NCI-H2196 treated with DMSO at 0.1 percent for 48 hours (cell line): Measurements from ENCODE around the gene TBC1D3B.
"Not testable (repeated sequence)": the region's sequence is repeated elsewhere in the genome, so short reads cannot be mapped to it uniquely, and the experiment has no call there.

Experiments
- DNase-seq: peaks from one replicate; lab custom pipeline; 2025; ENCODE audit not compliant: unreplicated experiment; lab: John Stamatoyannopoulos, UW

TBC1D3B gene

DNA sequence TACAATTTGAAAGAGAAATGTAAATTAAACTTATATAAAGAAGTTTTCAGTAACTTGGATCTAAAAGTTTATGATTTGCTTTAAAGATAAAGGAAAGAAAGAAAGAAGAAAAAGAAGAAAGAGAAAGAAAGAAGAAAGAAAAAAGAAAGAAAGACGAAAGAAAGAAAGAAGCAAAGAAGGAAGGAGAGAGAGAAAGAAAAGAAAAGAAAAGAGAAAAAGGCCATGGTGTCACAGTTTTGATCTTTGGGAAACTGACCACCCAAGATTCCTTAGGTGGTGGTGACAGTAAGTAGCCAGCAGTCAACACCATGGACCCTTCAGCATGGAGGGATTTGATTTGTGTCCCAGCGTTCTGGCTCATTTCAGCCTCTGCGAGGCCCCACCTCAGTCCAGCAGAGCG, 24.7 kb upstream of the TBC1D3B start:
- not testable (repeated sequence) for DNase-seq

GRCh38 chr17:36198831-36199465, 22.5 kb upstream of the TBC1D3B start:
- no peak for DNase-seq

GRCh38 chr17:36197387-36197703, 20.9 kb upstream of the TBC1D3B start:
- DNase-seq, result no peak

DNA sequence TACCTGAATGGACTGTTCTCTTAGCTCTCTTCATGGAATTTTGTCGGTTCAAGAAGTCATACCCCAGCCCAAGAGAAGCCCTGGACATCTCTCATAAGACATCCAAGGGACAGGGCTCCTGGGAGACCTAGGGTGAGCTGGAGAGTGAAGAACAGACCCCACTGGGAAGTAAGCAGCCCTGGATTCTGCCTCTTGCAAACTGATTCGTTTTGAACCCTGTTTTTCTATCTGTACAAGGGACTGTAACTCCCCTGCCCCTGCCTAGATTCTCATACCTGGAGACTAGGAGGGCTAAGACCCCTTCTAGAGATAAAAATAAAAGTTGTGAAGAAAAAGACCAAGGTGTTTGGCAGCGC, 19.7 kb upstream of the TBC1D3B start:
- no peak for DNase-seq

DNA sequence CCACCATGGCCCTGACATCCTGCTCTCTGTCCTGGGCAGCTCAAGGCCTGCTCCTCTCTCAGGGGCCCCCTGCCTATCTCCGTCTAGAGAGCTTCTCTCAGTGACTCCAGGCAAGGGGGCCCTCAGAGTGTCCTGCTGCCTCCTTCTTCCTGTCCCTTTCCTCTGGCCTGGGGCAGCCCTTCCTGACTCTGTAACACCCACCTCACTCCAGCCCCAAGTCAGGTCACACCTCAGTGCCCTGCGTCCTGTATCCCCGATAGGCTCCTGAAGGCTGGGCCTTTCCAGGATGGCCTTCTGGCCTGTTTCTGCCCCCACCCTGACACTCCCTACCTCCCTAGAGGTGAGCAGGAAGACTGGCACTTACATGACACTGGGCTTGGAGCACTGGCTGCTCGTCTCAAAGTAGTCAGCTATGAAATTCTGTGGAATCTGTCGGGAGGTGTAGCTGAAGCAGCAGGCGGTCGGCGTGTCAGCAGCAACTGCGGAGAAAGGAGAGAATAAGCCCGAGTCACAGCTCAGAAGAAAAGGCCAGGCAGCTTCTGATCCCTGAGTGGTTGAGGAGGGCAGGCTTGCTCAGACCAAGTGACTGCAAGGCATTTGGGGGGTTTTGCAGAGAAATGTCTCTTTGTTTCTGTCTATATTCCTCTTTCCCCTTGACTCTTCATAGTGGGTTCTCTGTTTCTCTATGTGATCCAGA, 19.1 kb upstream of the TBC1D3B start:
- DNase-seq, result no peak

DNA sequence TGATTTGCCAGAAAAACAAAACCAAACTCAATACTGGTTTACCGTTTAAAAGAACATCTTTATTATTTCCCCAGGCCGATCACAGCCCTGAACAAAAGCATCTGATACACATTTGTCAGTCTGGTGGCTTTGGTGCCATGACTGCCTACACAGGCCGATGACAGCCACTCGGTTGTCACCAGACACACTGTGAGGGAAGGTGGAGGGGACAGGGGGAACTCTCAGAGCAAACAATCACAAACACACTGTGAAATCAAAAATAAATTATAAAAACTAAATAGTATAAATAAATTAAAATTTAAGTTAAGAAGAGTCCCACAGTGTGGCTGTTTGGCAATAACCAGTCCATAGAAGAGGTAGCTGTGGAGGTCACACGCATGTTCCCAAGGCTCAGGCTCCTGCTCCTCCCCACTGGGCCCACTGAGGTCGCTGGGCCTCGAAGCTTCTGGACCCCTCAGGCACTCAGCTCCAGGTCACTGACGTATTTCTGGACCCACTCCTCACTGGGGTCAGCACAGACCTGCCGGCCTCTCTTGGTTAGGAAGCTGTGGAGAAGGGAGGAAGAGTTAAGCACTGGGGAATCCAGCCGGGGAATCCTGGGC, 18.5 kb upstream of the TBC1D3B start:
- not testable (repeated sequence) for DNase-seq

GRCh38 chr17:36194147-36194831, 17.9 kb upstream of the TBC1D3B start:
- DNase-seq, result not testable (repeated sequence)

DNA sequence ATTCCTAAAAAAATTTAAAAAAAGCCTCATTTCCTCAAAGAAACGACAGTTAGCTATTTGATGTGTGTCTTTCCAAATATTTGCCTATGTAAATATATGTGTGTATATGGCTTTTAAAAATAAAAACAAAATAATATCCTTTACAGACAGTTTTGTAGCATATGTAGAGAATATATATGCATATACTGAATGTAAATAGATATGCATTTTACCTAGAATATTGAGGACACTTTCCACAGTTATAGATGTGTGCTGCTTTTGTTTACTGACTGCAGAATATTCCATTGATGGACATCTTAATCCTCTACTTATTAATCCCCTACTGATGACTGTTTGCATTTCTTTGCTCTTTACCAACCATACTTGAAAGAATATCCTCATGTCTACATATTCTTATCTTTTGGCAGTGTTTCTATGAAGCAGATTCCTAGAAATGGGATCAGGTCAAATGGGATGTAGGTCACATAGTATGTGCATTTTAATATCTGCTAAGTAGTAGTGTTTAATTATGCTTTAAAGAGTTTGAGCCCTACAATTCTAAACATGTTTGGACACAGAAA, 16.9 kb upstream of the TBC1D3B start:
- no peak for DNase-seq

GRCh38 chr17:36190549-36191330, 14.3 kb upstream of the TBC1D3B start:
- not testable (repeated sequence) for DNase-seq

GRCh38 chr17:36189993-36190392, 13.6 kb upstream of the TBC1D3B start:
- DNase-seq, result not testable (repeated sequence)

DNA sequence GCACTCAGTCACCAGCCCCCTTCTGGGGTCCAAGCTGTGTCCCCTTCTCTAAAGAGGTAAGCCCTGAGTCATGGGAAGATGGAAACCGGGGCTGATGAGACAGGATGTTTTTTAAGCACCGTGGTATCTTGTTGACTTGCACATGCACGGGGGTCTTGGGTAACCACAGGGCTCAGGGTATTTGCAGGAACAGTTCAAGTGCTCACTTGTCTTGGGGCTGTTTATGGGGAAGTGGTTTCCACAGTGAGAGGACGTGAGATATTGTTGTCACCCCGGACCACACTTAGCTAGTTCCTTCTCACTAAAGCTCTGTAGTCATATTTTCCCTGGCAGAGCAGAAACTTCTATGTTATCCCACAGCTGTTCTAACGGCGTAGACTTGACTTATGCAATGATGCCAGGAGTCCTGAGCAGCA, 12.5 kb upstream of the TBC1D3B start:
- no peak for DNase-seq

- DNase-seq, result not testable (repeated sequence)
Observed at GRCh38 chr17:36187943-36188665, 11.7 kb upstream of the TBC1D3B start.

DNA sequence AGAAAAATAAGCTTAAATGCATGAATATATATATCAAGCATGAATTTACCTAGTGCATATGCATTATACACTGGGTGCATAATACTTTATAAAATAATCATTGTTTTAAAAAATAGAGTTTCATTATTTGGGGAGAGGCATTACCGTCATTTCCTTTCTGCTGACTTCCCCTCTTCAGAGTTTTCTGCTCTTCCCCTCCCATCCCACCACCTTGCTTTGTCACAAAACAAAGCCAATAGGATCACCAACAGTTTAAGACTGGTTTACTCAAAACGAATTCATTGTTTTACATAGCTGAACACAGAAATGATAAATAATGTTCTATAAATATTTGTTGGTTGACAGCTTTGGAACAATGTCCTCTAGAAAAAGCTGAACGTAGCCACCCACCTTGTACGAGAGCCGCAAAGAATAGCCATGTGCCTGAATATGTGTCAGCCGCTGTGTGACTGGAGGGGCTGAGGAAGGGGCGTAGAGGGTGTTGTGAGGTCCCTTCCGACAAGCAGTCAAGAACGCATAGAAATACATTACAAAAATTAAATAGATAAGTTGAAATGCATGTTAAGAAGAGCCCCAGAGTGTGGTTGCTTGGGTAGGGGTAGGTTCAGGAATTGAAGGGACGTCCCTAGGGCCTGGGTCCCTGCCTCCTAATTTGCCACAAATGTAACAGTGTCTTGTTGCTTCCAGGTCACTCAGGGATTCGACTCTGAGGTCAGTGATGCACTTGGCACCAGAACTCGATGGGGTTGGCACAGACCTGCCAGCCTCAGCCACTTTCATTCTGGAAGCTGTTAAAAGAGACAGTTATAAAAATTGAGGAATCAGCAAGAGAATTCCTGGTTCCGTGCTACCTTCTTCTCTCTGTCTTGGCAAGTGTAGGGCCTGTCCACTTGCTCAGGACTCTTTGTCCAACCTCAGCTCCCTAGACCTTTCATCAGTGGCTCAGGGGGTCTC, 10.7 kb upstream of the TBC1D3B start:
- DNase-seq, result not testable (repeated sequence)

DNA sequence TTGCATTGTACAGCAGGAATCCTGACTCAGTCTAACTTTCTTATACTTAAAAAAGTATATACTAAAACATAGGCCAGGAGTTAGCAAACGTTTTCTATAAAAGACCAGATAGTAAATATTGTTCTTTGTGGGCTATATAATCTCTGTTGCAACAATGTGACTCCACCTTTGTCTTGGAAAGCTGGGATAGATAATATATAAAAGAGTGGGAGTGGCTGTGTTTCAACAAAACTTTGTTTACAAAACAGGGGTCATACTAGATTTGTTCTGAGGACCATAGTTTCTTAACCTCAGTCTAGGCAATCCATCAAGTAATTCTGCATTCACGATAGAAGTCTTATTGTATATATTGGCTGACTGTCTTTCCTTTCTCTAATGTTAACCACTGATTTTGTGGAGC, 9.0 kb upstream of the TBC1D3B start:
- no peak for DNase-seq

GRCh38 chr17:36184023-36184765, 7.8 kb upstream of the TBC1D3B start:
- DNase-seq, result no peak

DNA sequence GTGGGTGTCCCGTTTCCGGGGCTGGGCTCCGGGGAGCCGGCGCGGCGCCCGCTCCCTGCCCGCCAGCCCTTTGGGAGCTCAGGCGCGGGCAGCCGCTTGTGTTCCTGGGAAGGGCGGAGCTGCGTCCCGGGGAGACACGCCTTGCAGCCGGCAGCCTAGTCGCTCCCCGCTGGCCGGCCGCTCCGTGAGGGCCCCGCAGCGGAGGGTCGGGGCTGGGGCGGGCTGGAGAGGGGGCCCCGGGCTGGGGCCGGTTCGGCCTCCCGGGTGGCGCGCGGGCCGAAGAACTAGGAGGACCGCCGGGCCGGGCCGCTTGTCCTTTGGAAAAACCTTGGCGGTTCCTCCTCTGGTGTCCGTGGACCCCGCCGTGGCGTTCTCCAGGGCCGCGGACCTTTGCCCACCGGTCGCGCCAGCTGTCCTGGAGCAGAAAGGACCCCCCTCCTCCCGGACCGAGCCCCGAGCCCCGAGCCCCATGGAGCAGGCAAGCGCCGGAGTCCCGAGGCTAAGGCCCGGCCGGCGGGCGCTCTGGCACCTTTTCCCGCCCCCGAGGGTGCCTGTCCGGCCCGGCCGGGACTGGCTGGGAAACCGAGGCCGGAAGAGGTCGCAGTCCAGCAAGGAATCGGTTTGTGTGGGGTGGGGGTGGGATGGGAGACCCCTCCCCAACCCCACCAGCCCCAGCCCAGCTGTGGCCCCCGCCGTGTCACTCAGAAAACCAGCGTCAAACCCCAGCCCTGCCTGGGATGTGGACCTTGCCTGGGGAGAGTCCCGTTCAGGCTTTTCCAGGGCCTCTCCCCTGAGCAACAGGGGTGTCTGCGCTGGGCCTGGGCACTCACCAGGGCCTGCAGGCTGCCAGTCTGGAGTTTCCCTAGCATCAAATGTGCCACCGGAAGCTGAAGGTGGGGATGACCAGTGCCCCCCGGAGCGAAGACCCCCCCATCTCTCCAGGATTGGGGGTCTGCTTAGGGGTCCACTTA, 6.8 kb upstream of the TBC1D3B start:
- no peak for DNase-seq
